GM12878 (cell line): ENCODE measurements around the gene TGFB2. TPM values are rescaled to one million over a fixed set of nuclear protein-coding genes. Genes with fewer than 3 reads are reported as not detected.

Experiments used
- ATAC-seq: fragments of 200-7000 bp; cut with Tn5 transposase; 3 replicates; pipeline ENCODE4 v1.9.1; 2020; ENCODE audit warnings: mild to moderate bottlenecking, moderate library complexity
- BruUV-seq: library from RNA; stranded (reverse); fragments of 400-500 nt; replicated peaks from 2 replicates; lab custom pipeline; 2021; lab: Mats Ljungman, UMichigan
- CTCF ChIA-PET: fragments of 300-600 bp; sonication (Branson Sonifier 250); formaldehyde crosslinking; extraction: SDS; loops from one replicate; lab custom pipeline; 2021; ENCODE audit warnings: inconsistent platforms; lab: Yijun Ruan, JAX
- POLR2A ChIA-PET: fragments of 350-600 bp; formaldehyde crosslinking; extraction: SDS; loops from one replicate; lab custom pipeline; 2021; ENCODE audit warnings: inconsistent platforms; lab: Charles Lee
- RAD21 ChIA-PET: fragments of 300-600 bp; sonication (Branson Sonifier 250); formaldehyde crosslinking; loops from one replicate; lab custom pipeline; 2023; ENCODE audit warnings: antibody characterized with exemption; ENCODE audit not compliant: unreplicated experiment; lab: Charles Lee
- SMC1A ChIA-PET: fragments of 300-600 bp; sonication (Branson Sonifier 250); formaldehyde crosslinking; loops from one replicate; lab custom pipeline; 2023; ENCODE audit not compliant: unreplicated experiment, uncharacterized antibody; lab: Charles Lee
- DNase-seq: peaks from one replicate; pipeline ENCODE4 v3.0.0-alpha.2; 2011; ENCODE audit warnings: low read depth, low spot score
- FAIRE-seq: peaks from 3 replicates; lab custom pipeline; 2011; peaks lifted over from hg19 to GRCh38; lab: Jason Lieb, UNC
- H2AFZ ChIP-seq: 2 replicates; pipeline ENCODE4 v1.6.0; 2011; ENCODE audit warnings: low read depth, low read length, control low read depth; ENCODE audit not compliant: control insufficient read depth
- H3K27ac ChIP-seq: 2 replicates; pipeline ENCODE4 v1.5.1; 2011; ENCODE audit warnings: control low read depth; ENCODE audit not compliant: control insufficient read depth, insufficient read depth
- H3K27me3 ChIP-seq, 2 experiments: replicated peaks in 1 of 2; 2 replicates each; pipeline versions ENCODE4 v1.6.0 to v1.6.1; 2011; ENCODE audit warnings: low read length in 1 of 2; ENCODE audit not compliant: control insufficient read depth in 2 of 2, insufficient read depth in 2 of 2
- H3K36me3 ChIP-seq, 2 experiments: 2 replicates each; pipeline ENCODE4 v1.5.1; 2011; ENCODE audit warnings: low read length in 1 of 2; ENCODE audit not compliant: control insufficient read depth in 2 of 2, insufficient read depth in 2 of 2
- H3K4me1 ChIP-seq: 2 replicates; pipeline ENCODE4 v1.6.1; 2011; ENCODE audit warnings: mild to moderate bottlenecking, low read length, moderate library complexity, mixed read lengths; ENCODE audit not compliant: control insufficient read depth, insufficient read depth
- H3K4me2 ChIP-seq: 2 replicates; pipeline ENCODE4 v1.6.0; 2011; ENCODE audit warnings: control low read depth; ENCODE audit not compliant: control insufficient read depth, insufficient read depth
- H3K4me3 ChIP-seq: fragments of 200-600 bp; sonication (generic); 2 replicates; pipeline ENCODE4 v1.5.1; 2016
- H3K79me2 ChIP-seq: 2 replicates; pipeline ENCODE4 v1.6.0; 2011; ENCODE audit warnings: low read length; ENCODE audit not compliant: control insufficient read depth, insufficient read depth
- H3K9ac ChIP-seq: 2 replicates; pipeline ENCODE4 v1.8.0; 2011; ENCODE audit warnings: low read length, control low read depth, mixed read lengths; ENCODE audit not compliant: control insufficient read depth, insufficient read depth
- H3K9me3 ChIP-seq: replicated peaks from 3 replicates; pipeline ENCODE4 v1.5.1; 2011; ENCODE audit warnings: mild to moderate bottlenecking, low read length; ENCODE audit not compliant: control insufficient read depth, insufficient read depth
- H4K20me1 ChIP-seq: 2 replicates; pipeline ENCODE4 v1.6.0; 2011; ENCODE audit not compliant: control insufficient read depth, insufficient read depth
- ASH2L ChIP-seq: fragments of 300-600, 200-600 bp; sonication (generic); IDR thresholded peaks from 2 replicates; pipeline ENCODE4 v1.6.1; 2017; ENCODE audit warnings: low read depth, mild to moderate bottlenecking, borderline replicate concordance
- HSF1 ChIP-seq: fragments of 150-350 bp; IDR thresholded peaks from 2 replicates; pipeline ENCODE4 v1.6.1; 2014; ENCODE audit warnings: mild to moderate bottlenecking, low read depth, low read length
- LARP7 ChIP-seq: fragments of 450-650 bp; IDR thresholded peaks from 2 replicates; pipeline ENCODE4 v1.6.1; 2017; ENCODE audit warnings: mild to moderate bottlenecking
- MAX ChIP-seq: IDR thresholded peaks from 2 replicates; pipeline ENCODE4 v1.6.1; 2012; ENCODE audit warnings: low read depth, low read length, improper control_type of control experiment
- ZBED1 ChIP-seq: IDR thresholded peaks from 2 replicates; pipeline ENCODE4 v1.6.1; 2016; ENCODE audit warnings: borderline replicate concordance
- ZBTB33 ChIP-seq: fragments of 450-650 bp; IDR thresholded peaks from 2 replicates; pipeline ENCODE4 v1.6.1; 2017; ENCODE audit warnings: mild to moderate bottlenecking
- ZNF622 ChIP-seq: fragments of 450-650 bp; IDR thresholded peaks from 2 replicates; pipeline ENCODE4 v1.6.1; 2017; ENCODE audit warnings: mild to moderate bottlenecking, inconsistent platforms
- WGBS: methylation state at CpG from one replicate; pipeline ENCODE4 v1.1.6; 2016; ENCODE audit warnings: low lambda C conversion rate; ENCODE audit not compliant: insufficient replicate concordance, insufficient coverage; ENCODE audit errors: missing lambda C conversion rate; 5-methylcytosine and 5-hydroxymethylcytosine counted together
- in situ Hi-C: fragments of 300-500 bp; cut with MboI; formaldehyde crosslinking; loops from 9 replicates; pipeline ENCODE4 v1.14.3; 2018; ENCODE audit warnings: mixed read lengths
- intact Hi-C: fragments of 100-400 bp; cut with micrococcal nuclease; formaldehyde crosslinking; loops from one replicate; pipeline ENCODE4 v1.14.2; 2022; ENCODE audit not compliant: unreplicated experiment
- polyA plus RNA-seq, 11 experiments: library from polyadenylated mRNA; depleted of rRNA in 4 of 11; unstranded in 6 of 11; stranded (reverse) in 5 of 11; fragments of >200 nt; fragmentation: Nextera tagmentation in 4 of 11; fragmentation: Illumina TruSeq in 1 of 11; extraction: Ambion mirVana in 4 of 11; extraction: Trizol in 1 of 11; gene quantifications; 1 replicate in 1 of 11; 2 replicates in 10 of 11; pipeline versions ENCODE4 v1.2.1 to v1.2.3, GENCODE V29; 2011 to 2016; ENCODE audit warnings: inconsistent platforms in 2 of 11, missing spikeins in 2 of 11, low read depth in 1 of 11
- total RNA-seq, 4 experiments: library from RNA; depleted of rRNA in 3 of 4; stranded (reverse); fragments of >200 nt in 3 of 4; fragmentation: Illumina TruSeq in 1 of 4; extraction: Trizol in 1 of 4; gene quantifications; 2 replicates each; pipeline versions ENCODE4 v1.2.1 to v1.2.3, GENCODE V29; 2013 to 2021

TGFB2 gene
- total and polyA plus RNA-seq, 10 of the 15 experiments (the other 5 are each of a cell fraction or from before 2014, with no cell fraction given) = 0.03 to 0.11 (median 0.04) TPM; not detected in 6

GRCh38 chr1:218475699-218476098, 130.6 kb downstream of the TGFB2 start:
- FAIRE-seq (no peak), ATAC-seq (no peak), DNase-seq (no peak)
- Histone ChIP-seq H3K4me1 (no peaks in the 10 kb centered on the region), H3K4me2 (no peak overlapping the region), H3K4me3 (no peak overlapping the region), H3K9me3 (no peaks in the 10 kb centered on the region), H3K27ac (no peak overlapping the region), H3K79me2 (no peaks in the 10 kb centered on the region), H3K9ac (no peak overlapping the region), H3K27me3 (no peaks in the 10 kb centered on the region), H4K20me1 (no peaks in the 10 kb centered on the region), H2AFZ (no peak overlapping the region), H3K36me3 (no peaks in the 10 kb centered on the region)
- BruUV-seq = no TSS peak
- POLR2A ChIA-PET = no interaction called here
- in situ Hi-C loops = no loop called here
- CTCF ChIA-PET = interaction anchor here (1.4 kb wide), 1 partner anchor 176 kb away, joined by 3 read pairs; no protein-coding TSS in a partner anchor
- WGBS = 44% methylated on average over 1 of the region's 1 CpG
- no peak for TF ChIP-seq ZNF622
- TF ChIP-seq HSF1 = no peak
- TF ChIP-seq ZBTB33 = no peak
- TF ChIP-seq LARP7 = no peak
- TF ChIP-seq ASH2L = no peak
- no peak for TF ChIP-seq MAX
- no peak for TF ChIP-seq ZBED1
- intact Hi-C loops = no loop called here
- SMC1A ChIA-PET = no interaction called here
- RAD21 ChIA-PET = no interaction called here
